WI38 (cell line): ENCODE measurements around the gene FAF1.

Experiments
- H3K4me3 ChIP-seq: 2 replicates; pipeline ENCODE4 v1.5.1; 2011; ENCODE audit warnings: low read depth, mild to moderate bottlenecking, control low read depth, low read length
- CTCF ChIP-seq: IDR thresholded peaks from 2 replicates; pipeline ENCODE4 v1.5.1; 2012; ENCODE audit warnings: low read depth, mild to moderate bottlenecking, control low read depth, low read length

The FAF1 gene

GRCh38 chr1:50822035-50822776 is 137.9 kb downstream of the FAF1 start:
- TF ChIP-seq CTCF, result no peak
- no peak overlapping the region for H3K4me3 ChIP-seq

GRCh38 chr1:50820545-50820944 is 139.5 kb downstream of the FAF1 start:
- TF ChIP-seq CTCF, result no peak
- no peak overlapping the region for H3K4me3 ChIP-seq

- no peak for TF ChIP-seq CTCF
- no peak overlapping the region for H3K4me3 ChIP-seq
Observed at GRCh38 chr1:50812346-50812745, 147.7 kb downstream of the FAF1 start.

GRCh38 chr1:50808296-50808695 is 151.8 kb downstream of the FAF1 start:
- no peak for TF ChIP-seq CTCF
- H3K4me3 ChIP-seq, result no peak overlapping the region

- no peak for TF ChIP-seq CTCF
- no peak overlapping the region for H3K4me3 ChIP-seq
Observed at GRCh38 chr1:50796272-50796671, 163.8 kb downstream of the FAF1 start.

GRCh38 chr1:50793521-50793920 is 166.5 kb downstream of the FAF1 start:
- no peak overlapping the region for H3K4me3 ChIP-seq
- TF ChIP-seq CTCF, result no peak

- TF ChIP-seq CTCF, result no peak
- H3K4me3 ChIP-seq, result no peak overlapping the region
Observed at GRCh38 chr1:50787266-50787665, 172.8 kb downstream of the FAF1 start.
